BLaER1 treated with 17β-estradiol and CSF1 and Interleukin-3, amounts not matched to agents 10 nM and 100 nM (cell line): ENCODE results near the gene LENG1.

Experiments used
- H3K27ac ChIP-seq, 11 experiments: shearing (Covaris generic); formaldehyde crosslinking; 2 replicates each; pipeline ENCODE4 v1.8.1; 2022
- H3K27me3 ChIP-seq, 11 experiments: shearing (Covaris generic); formaldehyde crosslinking; 2 replicates each; pipeline ENCODE4 v1.8.1; 2022
- H3K36me3 ChIP-seq, 11 experiments: shearing (Covaris generic); formaldehyde crosslinking; 2 replicates each; pipeline ENCODE4 v1.8.1; 2022
- H3K4me1 ChIP-seq, 10 experiments: shearing (Covaris generic); formaldehyde crosslinking; 2 replicates each; pipeline ENCODE4 v1.8.1; 2022
- H3K4me2 ChIP-seq, 11 experiments: shearing (Covaris generic); formaldehyde crosslinking; 2 replicates each; pipeline ENCODE4 v1.8.1; 2022
- H3K4me3 ChIP-seq, 10 experiments: shearing (Covaris generic); formaldehyde crosslinking; 2 replicates each; pipeline ENCODE4 v1.8.1; 2022
- H3K9ac ChIP-seq, 11 experiments: shearing (Covaris generic); formaldehyde crosslinking; 2 replicates each; pipeline ENCODE4 v1.8.1; 2022
- H3K9me3 ChIP-seq, 11 experiments: shearing (Covaris generic); formaldehyde crosslinking; replicated peaks in 1 of 11; 2 replicates each; pipeline ENCODE4 v1.8.1; 2022
- H4K20me1 ChIP-seq, 11 experiments: shearing (Covaris generic); formaldehyde crosslinking; 2 replicates each; pipeline ENCODE4 v1.8.1; 2022
- Cebpa-rat ChIP-seq, 11 experiments: shearing (Covaris generic); IDR thresholded peaks; 2 replicates each; pipeline ENCODE4 v1.8.1; 2022

LENG1 gene

GRCh38 chr19:54158812-54159351 lies 639 bp downstream of the LENG1 start:
- Histone ChIP-seq H4K20me1 (peaks cover 2 to 57% (median 49%) of the 10 kb centered on the region in 11 experiments; a peak in 20 of 22 replicates), H3K4me1 (peaks cover 47 to 66% (median 54%) of the 10 kb centered on the region in 10 experiments)
- TF ChIP-seq Cebpa-rat (IDR thresholded peaks at IDR 0.05) = no peak

GRCh38 chr19:54156953-54157352 lies 2.6 kb downstream of the LENG1 start:
- H3K27ac ChIP-seq = no peak overlapping the region
- H3K36me3 ChIP-seq = peaks cover 62 to 65% (median 64%) of the 10 kb centered on the region in 11 experiments
- no peak overlapping the region for H3K4me3 ChIP-seq
- no peak for TF ChIP-seq Cebpa-rat (IDR thresholded peaks at IDR 0.05)
- no peaks in the 10 kb centered on the region for H3K9me3 ChIP-seq
- no peaks in the 10 kb centered on the region for H3K27me3 ChIP-seq
- no peak overlapping the region for H3K4me2 ChIP-seq
- H3K9ac ChIP-seq = peak overlapping the region in 1 of 11 experiments; percentile 27; a peak in 2 of 22 replicates
- peaks cover 31 to 54% (median 38%) of the 10 kb centered on the region in 10 experiments for H3K4me1 ChIP-seq
- H4K20me1 ChIP-seq = peaks cover 8 to 75% (median 67%) of the 10 kb centered on the region in 11 experiments; a peak in 21 of 22 replicates

More at GRCh38 chr19:54158812-54159351, 639 bp downstream of the LENG1 start:
- Histone ChIP-seq H3K36me3 (peaks cover 42 to 46% (median 45%) of the 10 kb centered on the region in 11 experiments), H3K9me3 (no peaks in the 10 kb centered on the region), H3K4me3 (peak overlapping the region; percentile 60 to 75 (median 68)), H3K4me2 (peak overlapping the region; percentile 84 to 100 (median 96)), H3K27ac (peak overlapping the region; percentile 83 to 95 (median 89); a peak in 21 of 22 replicates), H3K27me3 (no peaks in the 10 kb centered on the region), H3K9ac (peak overlapping the region; percentile 80 to 90 (median 85))

- no peak for TF ChIP-seq Cebpa-rat (IDR thresholded peaks at IDR 0.05)
- H3K36me3 ChIP-seq = peaks cover 66 to 70% (median 69%) of the 10 kb centered on the region in 11 experiments
- H3K4me1 ChIP-seq = peaks cover 27 to 49% (median 34%) of the 10 kb centered on the region in 10 experiments
- H3K9ac ChIP-seq = peak overlapping the region in 1 of 11 experiments; percentile 27; a peak in 2 of 22 replicates
- no peak overlapping the region for H3K27ac ChIP-seq
- H3K27me3 ChIP-seq = no peaks in the 10 kb centered on the region
- H4K20me1 ChIP-seq = peaks cover 8 to 77% (median 70%) of the 10 kb centered on the region in 11 experiments; a peak in 21 of 22 replicates
- no peak overlapping the region for H3K4me3 ChIP-seq
- no peak overlapping the region for H3K4me2 ChIP-seq
- no peaks in the 10 kb centered on the region for H3K9me3 ChIP-seq
Measured at GRCh38 chr19:54156490-54156889, 3.0 kb downstream of the LENG1 start.

GRCh38 chr19:54155694-54156093 lies 3.8 kb downstream of the LENG1 start:
- H3K27ac ChIP-seq = no peak overlapping the region
- H3K9me3 ChIP-seq = no peaks in the 10 kb centered on the region
- no peak overlapping the region for H3K9ac ChIP-seq
- peaks cover 74 to 78% (median 77%) of the 10 kb centered on the region in 11 experiments for H3K36me3 ChIP-seq
- peaks cover 8 to 85% (median 78%) of the 10 kb centered on the region in 11 experiments; a peak in 21 of 22 replicates for H4K20me1 ChIP-seq
- H3K4me1 ChIP-seq = peaks cover 19 to 41% (median 26%) of the 10 kb centered on the region in 10 experiments
- TF ChIP-seq Cebpa-rat (IDR thresholded peaks at IDR 0.05) = no peak
- H3K27me3 ChIP-seq = no peaks in the 10 kb centered on the region
- H3K4me3 ChIP-seq = no peak overlapping the region
- no peak overlapping the region for H3K4me2 ChIP-seq

- Histone ChIP-seq H3K9me3 (no peaks in the 10 kb centered on the region), H3K27me3 (no peaks in the 10 kb centered on the region), H3K4me2 (no peak overlapping the region), H3K36me3 (peaks cover 83 to 87% (median 86%) of the 10 kb centered on the region in 11 experiments), H3K27ac (no peak overlapping the region), H4K20me1 (peaks cover 12 to 94% (median 85%) of the 10 kb centered on the region in 11 experiments; a peak in 21 of 22 replicates), H3K9ac (peak overlapping the region in 3 of 11 experiments; percentile 22 to 30 (median 26); a peak in 2 of 22 replicates), H3K4me3 (no peak overlapping the region), H3K4me1 (peaks cover 13 to 36% (median 20%) of the 10 kb centered on the region in 10 experiments)
- no peak for TF ChIP-seq Cebpa-rat (IDR thresholded peaks at IDR 0.05)
Measured at GRCh38 chr19:54154603-54155345, 4.7 kb downstream of the LENG1 start.

- TF ChIP-seq Cebpa-rat (IDR thresholded peaks at IDR 0.05) = no peak
Measured at GRCh38 chr19:54153731-54154326, 5.7 kb downstream of the LENG1 start.

GRCh38 chr19:54152878-54153524 lies 6.5 kb downstream of the LENG1 start:
- H3K4me2 ChIP-seq = no peak overlapping the region
- H3K9me3 ChIP-seq = no peaks in the 10 kb centered on the region
- TF ChIP-seq Cebpa-rat (IDR thresholded peaks at IDR 0.05) = no peak
- peaks cover 98 to 100% (median 100%) of the 10 kb centered on the region in 11 experiments for H3K36me3 ChIP-seq
- peaks cover 17 to 100% (median 86%) of the 10 kb centered on the region in 11 experiments; a peak in 21 of 22 replicates for H4K20me1 ChIP-seq
- H3K4me1 ChIP-seq = peaks cover 2 to 25% (median 8%) of the 10 kb centered on the region in 10 experiments
- no peaks in the 10 kb centered on the region for H3K27me3 ChIP-seq
- peak overlapping the region in 2 of 11 experiments; percentile 4 to 38; a peak in 1 of 22 replicates for H3K9ac ChIP-seq
- no peak overlapping the region for H3K4me3 ChIP-seq
- no peak overlapping the region for H3K27ac ChIP-seq

More at GRCh38 chr19:54153731-54154326, 5.7 kb downstream of the LENG1 start:
- Histone ChIP-seq H3K9me3 (no peaks in the 10 kb centered on the region), H3K9ac (peak overlapping the region in 4 of 11 experiments; percentile 6 to 38 (median 20); a peak in 2 of 22 replicates), H4K20me1 (peaks cover 15 to 100% (median 91%) of the 10 kb centered on the region in 11 experiments; a peak in 21 of 22 replicates), H3K27me3 (no peaks in the 10 kb centered on the region), H3K4me1 (peaks cover 10 to 33% (median 17%) of the 10 kb centered on the region in 10 experiments), H3K4me3 (no peak overlapping the region), H3K4me2 (no peak overlapping the region), H3K36me3 (peaks cover 93 to 96% (median 95%) of the 10 kb centered on the region in 11 experiments), H3K27ac (no peak overlapping the region)

GRCh38 chr19:54152267-54152666 lies 7.3 kb downstream of the LENG1 start:
- H4K20me1 ChIP-seq = peaks cover 19 to 100% (median 89%) of the 10 kb centered on the region in 11 experiments; a peak in 21 of 22 replicates
- H3K36me3 ChIP-seq = peaks cover 98 to 100% (median 100%) of the 10 kb centered on the region in 11 experiments
- peaks cover 0 to 18% (median 3%) of the 10 kb centered on the region in 10 experiments; a peak in 4 of 20 replicates for H3K4me1 ChIP-seq
- H3K9me3 ChIP-seq = no peaks in the 10 kb centered on the region
- no peaks in the 10 kb centered on the region for H3K27me3 ChIP-seq
- H3K27ac ChIP-seq = no peak overlapping the region
- H3K4me3 ChIP-seq = no peak overlapping the region
- no peak overlapping the region for H3K9ac ChIP-seq
- no peak for TF ChIP-seq Cebpa-rat (IDR thresholded peaks at IDR 0.05)
- no peak overlapping the region for H3K4me2 ChIP-seq
